IMR-90 (cell line): ENCODE results near the gene ARRB1. TPM values are rescaled to one million over a fixed set of nuclear protein-coding genes. Genes with fewer than 3 reads are reported as not detected.

Experiments
- ATAC-seq: fragments of 200-7000 bp; cut with Tn5 transposase; 2 replicates; pipeline ENCODE4 v1.9.1; 2020; ENCODE audit warnings: low read depth, mild to moderate bottlenecking, moderate library complexity
- BruUV-seq: library from RNA; stranded (reverse); fragments of 400-500 nt; replicated peaks from 2 replicates; lab custom pipeline; 2021; lab: Mats Ljungman, UMichigan
- CTCF ChIA-PET: fragments of 300-600 bp; formaldehyde crosslinking; extraction: SDS; loops from one replicate; lab custom pipeline; 2021; ENCODE audit warnings: antibody characterized with exemption; lab: Yijun Ruan, JAX
- POLR2A ChIA-PET: fragments of 300-600 bp; sonication (Branson Sonifier 250); formaldehyde crosslinking; loops from one replicate; lab custom pipeline; 2022; ENCODE audit warnings: antibody characterized with exemption; ENCODE audit not compliant: unreplicated experiment; lab: Charles Lee
- DNase-seq: peaks from one replicate; pipeline ENCODE4 v3.0.0; 2013
- H2AFZ ChIP-seq: replicated peaks from 2 replicates; pipeline ENCODE3; 2013; ENCODE audit warnings: low read length, mild to moderate bottlenecking; ENCODE audit not compliant: poor library complexity
- H2AK5ac ChIP-seq: 2 replicates; pipeline ENCODE4 v1.6.1; 2013; ENCODE audit warnings: low read depth, low read length, inconsistent platforms
- H2AK9ac ChIP-seq: replicated peaks from 2 replicates; pipeline ENCODE3; 2013; ENCODE audit warnings: mild to moderate bottlenecking, low read depth, low read length, moderate library complexity; ENCODE audit not compliant: poor library complexity
- H2BK120ac ChIP-seq: 2 replicates; pipeline ENCODE4 v1.6.1; 2013; ENCODE audit warnings: low read depth, low read length, inconsistent platforms
- H2BK15ac ChIP-seq: 3 replicates; pipeline ENCODE4 v1.6.1; 2013; ENCODE audit warnings: low read depth, low read length, inconsistent platforms
- H2BK20ac ChIP-seq: 2 replicates; pipeline ENCODE4 v1.6.1; 2013; ENCODE audit warnings: low read depth, mild to moderate bottlenecking, inconsistent platforms, low read length, moderate library complexity
- H2BK5ac ChIP-seq: 2 replicates; pipeline ENCODE4 v1.6.1; 2013; ENCODE audit warnings: mild to moderate bottlenecking, low read depth, low read length, inconsistent platforms; ENCODE audit not compliant: poor library complexity, severe bottlenecking
- H3K14ac ChIP-seq: replicated peaks from 2 replicates; pipeline ENCODE4 v1.6.1; 2013; ENCODE audit warnings: low read depth, low read length, inconsistent platforms
- H3K18ac ChIP-seq: 2 replicates; pipeline ENCODE4 v1.6.1; 2013; ENCODE audit warnings: low read depth, low read length, control low read depth
- H3K23ac ChIP-seq: 2 replicates; pipeline ENCODE4 v1.6.1; 2013; ENCODE audit warnings: low read depth, low read length, inconsistent platforms
- H3K27ac ChIP-seq: 2 replicates; pipeline ENCODE4 v1.5.1; 2013; ENCODE audit warnings: mild to moderate bottlenecking, control low read depth, low read length; ENCODE audit not compliant: insufficient read depth
- H3K27me3 ChIP-seq: 2 replicates; pipeline ENCODE4 v1.6.1; 2013; ENCODE audit warnings: low read length; ENCODE audit not compliant: control insufficient read depth, insufficient read depth
- H3K36me3 ChIP-seq: 2 replicates; pipeline ENCODE4 v1.6.1; 2013; ENCODE audit warnings: low read length, mixed read lengths; ENCODE audit not compliant: control insufficient read depth, insufficient read depth
- H3K4ac ChIP-seq: 2 replicates; pipeline ENCODE4 v1.6.1; 2013; ENCODE audit warnings: low read depth, low read length, inconsistent platforms
- H3K4me1 ChIP-seq: 2 replicates; pipeline ENCODE4 v1.6.1; 2013; ENCODE audit warnings: low read length, mixed read lengths; ENCODE audit not compliant: control insufficient read depth, insufficient read depth
- H3K4me2 ChIP-seq: 2 replicates; pipeline ENCODE4 v1.6.1; 2013; ENCODE audit warnings: low read depth, mild to moderate bottlenecking, control low read depth, low read length, moderate library complexity
- H3K4me3 ChIP-seq: 2 replicates; pipeline ENCODE4 v1.5.1; 2013; ENCODE audit warnings: low read depth, mild to moderate bottlenecking, control low read depth, low read length, moderate library complexity; ENCODE audit not compliant: insufficient read depth
- H3K56ac ChIP-seq: 2 replicates; pipeline ENCODE4 v1.6.1; 2013; ENCODE audit warnings: low read length, inconsistent platforms; ENCODE audit not compliant: insufficient read depth; ENCODE audit errors: extremely low read depth
- H3K79me1 ChIP-seq, 2 experiments: 2 replicates each; pipeline ENCODE4 v1.6.1; 2013; ENCODE audit warnings: low read length in 2 of 2, inconsistent platforms in 1 of 2, low read depth in 1 of 2
- H3K9ac ChIP-seq: 2 replicates; pipeline ENCODE4 v1.6.1; 2013; ENCODE audit warnings: low read depth, low read length, control low read depth
- H3K9me1 ChIP-seq: 2 replicates; pipeline ENCODE4 v1.6.1; 2013; ENCODE audit warnings: low read length, inconsistent platforms; ENCODE audit not compliant: insufficient read depth
- H3K9me3 ChIP-seq: 2 replicates; pipeline ENCODE4 v1.6.1; 2013; ENCODE audit warnings: low read length; ENCODE audit not compliant: control insufficient read depth, insufficient read depth
- H4K20me1 ChIP-seq: 2 replicates; pipeline ENCODE4 v1.6.1; 2013; ENCODE audit warnings: low read length, inconsistent platforms; ENCODE audit not compliant: insufficient read depth
- H4K5ac ChIP-seq: 2 replicates; pipeline ENCODE4 v1.6.1; 2013; ENCODE audit warnings: mild to moderate bottlenecking, low read depth, low read length, control low read depth
- H4K8ac ChIP-seq, 2 experiments: 2 replicates each; pipeline ENCODE4 v1.6.1; 2013; ENCODE audit warnings: low read depth in 2 of 2, low read length in 2 of 2, control low read depth in 1 of 2, inconsistent platforms in 1 of 2
- H4K91ac ChIP-seq: 2 replicates; pipeline ENCODE4 v1.6.1; 2013; ENCODE audit warnings: low read depth, low read length, inconsistent platforms; ENCODE audit not compliant: insufficient read depth
- CEBPB ChIP-seq: IDR thresholded peaks from 2 replicates; pipeline ENCODE4 v1.6.1; 2012; ENCODE audit warnings: low read depth, low read length, improper control_type of control experiment
- FOS ChIP-seq: fragments of 150-350 bp; IDR thresholded peaks from 2 replicates; pipeline ENCODE4 v1.6.1; 2016; ENCODE audit warnings: low read depth, low read length
- MXI1 ChIP-seq: IDR thresholded peaks from 2 replicates; pipeline ENCODE4 v1.6.1; 2012; ENCODE audit warnings: low read depth, mild to moderate bottlenecking, low read length, moderate library complexity, borderline replicate concordance
- WGBS, 2 experiments: methylation state at CpG; one replicate each; pipeline versions ENCODE4 v1.1.5 to v1.1.7; 2013; ENCODE audit warnings: missing lambda C conversion rate in 2 of 2; ENCODE audit not compliant: insufficient read length in 1 of 2; ENCODE audit errors: extremely low coverage in 2 of 2; 5-methylcytosine and 5-hydroxymethylcytosine counted together
- dilution Hi-C: fragments of 300-500 bp; cut with HindIII; formaldehyde crosslinking; loops from one replicate; pipeline ENCODE4 v1.14.3; 2018; ENCODE audit warnings: low sequenced_read_pairs; ENCODE audit not compliant: unreplicated experiment
- in situ Hi-C: fragments of 300-500 bp; cut with MboI; formaldehyde crosslinking; loops from 3 replicates; pipeline ENCODE4 v1.14.3; 2019; ENCODE audit warnings: low sequenced_read_pairs, inconsistent platforms, mixed read lengths
- intact Hi-C: fragments of 100-400 bp; cut with micrococcal nuclease; formaldehyde crosslinking; loops from 2 replicates; pipeline ENCODE4 v1.10.0; 2022
- polyA plus RNA-seq, 3 experiments: library from polyadenylated mRNA; depleted of rRNA; stranded (reverse); fragments of >200 nt; gene quantifications; 2 replicates each; pipeline ENCODE4 v1.2.3, GENCODE V29; 2012; ENCODE audit warnings: low replicate concordance in 1 of 3
- total RNA-seq: library from RNA; depleted of rRNA; stranded (reverse); fragments of >200 nt; gene quantifications from 2 replicates; pipeline ENCODE4 v1.2.3, GENCODE V29; 2012
- TF ChIP-seq, protein P1 (sequence below): fragments of 150-350 bp; IDR thresholded peaks from 2 replicates; pipeline ENCODE4 v1.6.1; 2017; ENCODE audit warnings: mild to moderate bottlenecking, antibody characterized with exemption, low read length, low read depth

The ARRB1 gene
- total and polyA plus RNA-seq, 2 of the 4 experiments (the other 2 are of a cell fraction): 11.0 to 17.4 TPM

DNA sequence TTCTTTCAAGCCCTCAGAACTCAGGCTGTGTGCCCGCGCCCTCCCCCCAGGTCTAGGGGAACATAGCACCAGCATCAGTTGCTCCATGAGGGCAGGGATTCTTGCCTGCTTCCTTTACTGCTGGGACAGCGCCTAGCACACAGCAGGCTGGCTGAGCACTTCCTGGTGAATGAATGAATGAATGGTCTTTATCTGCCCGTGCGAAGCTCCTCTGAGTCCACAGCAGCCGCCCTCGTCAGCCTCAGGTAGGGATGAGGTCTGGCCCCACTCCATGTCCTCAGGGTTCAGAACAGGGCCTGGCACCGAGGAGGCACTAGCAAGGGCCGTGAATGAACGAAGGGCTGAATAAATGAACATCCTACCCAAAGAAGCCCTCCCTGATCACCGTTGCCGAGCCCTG is 27.3 kb downstream of the ARRB1 start:
- Histone ChIP-seq H3K23ac (no peak overlapping the region), H3K18ac (no peak overlapping the region), H3K56ac (no peak overlapping the region), H3K36me3 (no peaks in the 10 kb centered on the region; the same call in 1 of the 2 replicates), H2BK20ac (no peak overlapping the region; the same call in 1 of the 2 replicates), H2BK5ac (no peak overlapping the region), H2BK120ac (no peak overlapping the region), H3K9ac (no peak overlapping the region), H3K27ac (no peak overlapping the region), H2AK5ac (no peak overlapping the region), H3K27me3 (no peaks in the 10 kb centered on the region), H3K4ac (no peak overlapping the region), H3K4me3 (no peak overlapping the region), H2AFZ (no peak overlapping the region), H4K20me1 (peaks cover 11% of the 10 kb centered on the region; the same call in 1 of the 2 replicates), H3K9me3 (no peaks in the 10 kb centered on the region), H3K4me1 (peaks cover 15% of the 10 kb centered on the region), H2AK9ac (no peak overlapping the region), H3K14ac (no peak overlapping the region), H3K4me2 (no peak overlapping the region), H4K91ac (peak overlapping the region; percentile 20; the same call in 1 of the 2 replicates), H3K9me1 (peaks cover 16% of the 10 kb centered on the region; the same call in 1 of the 2 replicates), H4K8ac (no peak overlapping the region), H2BK15ac (0 out of 3 replicates have a peak overlapping the region, but pooled peaks have one; percentile 4), H3K79me1 (0 out of 4 replicates have a peak, but pooled peaks cover 0 to 3% of the 10 kb centered on the region in 2 experiments), H4K5ac (no peak overlapping the region)
- in situ Hi-C loops: no loop called here
- dilution Hi-C loops: no loop called here
- 100% methylated on average over 1 of the region's 12 CpGs; no CpG with 5 or more reads in 1 of the 2 experiments for WGBS, 2 experiments
- no peak for TF ChIP-seq CEBPB
- TF ChIP-seq MXI1: no peak
- TF ChIP-seq, protein P1, sequence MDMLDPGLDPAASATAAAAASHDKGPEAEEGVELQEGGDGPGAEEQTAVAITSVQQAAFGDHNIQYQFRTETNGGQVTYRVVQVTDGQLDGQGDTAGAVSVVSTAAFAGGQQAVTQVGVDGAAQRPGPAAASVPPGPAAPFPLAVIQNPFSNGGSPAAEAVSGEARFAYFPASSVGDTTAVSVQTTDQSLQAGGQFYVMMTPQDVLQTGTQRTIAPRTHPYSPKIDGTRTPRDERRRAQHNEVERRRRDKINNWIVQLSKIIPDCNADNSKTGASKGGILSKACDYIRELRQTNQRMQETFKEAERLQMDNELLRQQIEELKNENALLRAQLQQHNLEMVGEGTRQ: no peak
- TF ChIP-seq FOS: no peak
- no TSS peak for BruUV-seq
- ATAC-seq: no peak
- ChIA-PET POLR2A (no interaction called here), CTCF (no interaction called here)
- intact Hi-C loops: no loop called here
- DNase-seq: no peak
